HUES6 (cell line): ENCODE data around the gene SEPTIN5.

Source experiments
- H3K27ac ChIP-seq: 2 replicates; pipeline ENCODE4 v1.7.0; 2013; ENCODE audit warnings: low read depth, mild to moderate bottlenecking, low read length, inconsistent platforms
- H3K27me3 ChIP-seq: 2 replicates; pipeline ENCODE4 v1.6.1; 2013; ENCODE audit warnings: low read length; ENCODE audit not compliant: control insufficient read depth, insufficient read depth
- H3K36me3 ChIP-seq: 2 replicates; pipeline ENCODE4 v1.6.1; 2013; ENCODE audit warnings: low read length; ENCODE audit not compliant: control insufficient read depth, insufficient read depth
- H3K4me1 ChIP-seq: 2 replicates; pipeline ENCODE4 v1.6.1; 2013; ENCODE audit warnings: low read length; ENCODE audit not compliant: control insufficient read depth, insufficient read depth
- H3K4me3 ChIP-seq: 2 replicates; pipeline ENCODE4 v1.5.1; 2013; ENCODE audit warnings: low read depth, low read length
- H3K9ac ChIP-seq: one replicate; pipeline ENCODE4 v1.6.1; 2013; ENCODE audit warnings: mild to moderate bottlenecking, low read length
- H3K9me3 ChIP-seq: 2 replicates; pipeline ENCODE4 v1.6.1; 2013; ENCODE audit warnings: low read depth, low read length; ENCODE audit not compliant: control insufficient read depth, insufficient read depth

The SEPTIN5 gene

DNA sequence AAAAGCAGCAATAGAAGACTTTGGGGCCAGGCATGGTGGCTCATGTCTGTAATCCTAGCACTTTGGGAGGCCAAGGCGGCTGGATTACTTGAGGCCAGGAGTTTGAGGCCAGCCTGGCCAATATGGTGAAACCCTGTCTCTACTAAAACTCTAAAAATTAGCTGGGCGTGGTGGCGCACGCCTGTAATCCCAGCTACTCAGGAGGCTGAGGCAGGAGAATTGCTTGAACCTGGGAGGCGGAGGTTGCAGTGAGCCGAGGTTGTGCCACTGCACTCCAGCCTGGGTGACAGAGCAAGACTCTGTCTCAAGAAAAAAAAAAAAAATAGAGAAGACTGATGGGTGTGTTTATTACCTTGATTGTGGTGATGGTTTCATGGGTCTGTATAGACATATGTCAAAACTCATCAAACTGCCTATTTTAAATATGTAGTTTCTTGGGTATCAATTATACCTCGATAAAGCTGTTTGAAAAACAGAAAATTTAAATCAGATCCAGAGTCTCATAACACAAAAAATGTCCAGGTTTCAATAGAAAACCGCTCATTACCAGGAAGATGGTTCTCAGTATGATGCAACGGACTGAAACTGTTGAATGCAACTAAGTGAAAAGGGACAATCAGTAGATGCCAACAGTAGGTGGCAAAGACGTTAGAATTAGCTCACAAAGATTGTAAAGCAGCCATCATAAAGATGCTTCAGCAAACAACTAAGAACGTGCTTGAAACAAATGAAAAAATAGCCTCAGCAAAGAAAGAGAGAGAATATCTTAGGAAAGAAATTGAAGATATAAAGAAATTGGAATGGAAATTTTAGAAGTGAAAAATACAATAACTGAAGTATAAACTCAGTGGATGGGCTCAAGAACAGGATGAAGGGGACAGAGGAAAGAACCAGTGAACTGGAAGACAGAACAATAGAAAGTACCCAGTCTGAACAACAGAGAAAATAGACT, 33.1 kb upstream of the SEPTIN5 start:
- H3K9me3 ChIP-seq = peaks cover 3% of the 10 kb centered on the region; the same call in 1 of the 2 replicates
- H3K4me3 ChIP-seq = no peak overlapping the region
- H3K27me3 ChIP-seq = 0 out of 2 replicates have a peak, but pooled peaks cover 3% of the 10 kb centered on the region
- no peak overlapping the region for H3K27ac ChIP-seq
- H3K4me1 ChIP-seq = peaks cover 7% of the 10 kb centered on the region
- H3K36me3 ChIP-seq = no peaks in the 10 kb centered on the region
- no peak overlapping the region for H3K9ac ChIP-seq

DNA sequence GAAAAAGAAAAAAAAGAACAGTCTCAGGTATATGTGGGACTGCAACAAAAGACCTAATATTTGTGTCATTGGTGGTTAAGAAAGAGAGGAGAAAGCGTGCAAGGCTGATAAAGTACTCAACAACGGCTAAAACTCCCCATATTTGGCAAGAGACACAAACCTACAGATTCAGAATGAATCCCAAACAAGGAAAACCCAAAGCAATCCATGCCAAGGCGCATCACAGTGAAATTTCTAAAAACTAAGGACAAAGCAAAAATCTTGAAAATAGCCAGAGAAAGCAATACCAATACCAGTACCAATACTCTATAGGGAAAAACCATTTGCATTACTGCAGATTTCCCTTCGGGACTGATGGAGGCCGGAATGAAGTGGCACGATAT, 32.4 kb upstream of the SEPTIN5 start:
- H3K4me1 ChIP-seq = peaks cover 7% of the 10 kb centered on the region
- peaks cover 3% of the 10 kb centered on the region; the same call in 1 of the 2 replicates for H3K9me3 ChIP-seq
- no peak overlapping the region for H3K9ac ChIP-seq
- no peak overlapping the region for H3K4me3 ChIP-seq
- H3K27ac ChIP-seq = no peak overlapping the region
- H3K36me3 ChIP-seq = no peaks in the 10 kb centered on the region
- 0 out of 2 replicates have a peak, but pooled peaks cover 3% of the 10 kb centered on the region for H3K27me3 ChIP-seq

DNA sequence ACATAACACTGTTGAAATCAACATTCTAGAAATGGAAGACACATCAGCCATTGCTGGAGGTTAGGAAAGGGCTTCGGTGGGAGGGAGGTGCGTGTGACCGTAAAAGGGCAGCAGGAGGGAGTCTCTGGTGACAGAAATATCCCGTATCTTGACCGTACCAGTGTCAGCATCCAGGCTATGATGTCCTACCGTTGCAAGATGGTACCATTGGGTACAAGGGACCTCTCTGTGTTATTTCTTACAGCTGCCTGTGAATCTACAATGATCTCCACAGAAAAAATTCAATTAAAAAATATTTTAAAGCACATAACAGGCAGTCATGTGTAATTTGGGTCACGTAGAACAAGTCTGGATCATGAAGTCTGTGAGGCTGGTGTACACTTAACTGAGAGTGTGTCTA, 27.4 kb upstream of the SEPTIN5 start:
- no peak overlapping the region for H3K4me3 ChIP-seq

DNA sequence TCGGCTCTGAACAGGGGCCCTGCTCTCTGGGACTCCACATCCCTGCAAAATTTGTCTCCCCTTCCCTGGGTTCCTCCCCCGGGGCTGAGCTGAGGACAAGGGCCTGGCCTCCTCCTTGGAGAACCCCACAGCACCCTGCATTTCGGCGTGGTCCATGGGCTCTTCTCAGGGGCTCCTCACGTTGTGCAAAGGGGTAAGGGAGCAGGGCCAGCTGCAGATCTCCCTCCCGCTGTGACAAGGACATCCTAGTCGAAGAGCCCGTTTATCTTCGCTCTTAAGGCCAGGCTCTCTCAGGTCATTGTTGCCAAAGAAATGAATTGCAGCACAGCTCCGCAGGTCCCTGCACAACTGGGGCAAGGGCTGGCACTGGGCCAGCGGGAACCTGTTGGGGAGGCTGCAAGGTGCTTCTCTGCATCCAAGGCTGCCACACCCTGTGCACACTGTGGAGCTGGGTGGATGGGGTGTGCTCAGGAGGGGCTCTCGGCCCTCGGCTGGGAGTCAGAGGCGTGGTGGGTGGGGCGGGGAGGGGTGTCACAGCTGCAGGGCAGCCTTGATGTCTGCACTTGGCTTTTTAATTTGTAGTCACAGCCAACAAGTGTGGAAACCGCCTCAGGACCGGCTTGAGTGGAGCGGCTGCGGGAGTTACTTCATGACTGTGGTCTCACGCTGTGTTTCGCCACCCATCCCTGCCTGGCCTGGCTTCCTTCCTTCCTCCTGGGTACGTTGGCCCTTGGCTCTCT, 26.6 kb upstream of the SEPTIN5 start:
- no peaks in the 10 kb centered on the region for H3K27me3 ChIP-seq
- no peak overlapping the region for H3K9ac ChIP-seq
- H3K36me3 ChIP-seq = no peaks in the 10 kb centered on the region
- H3K4me3 ChIP-seq = no peak overlapping the region
- H3K27ac ChIP-seq = no peak overlapping the region
- peaks cover 18% of the 10 kb centered on the region for H3K4me1 ChIP-seq
- no peaks in the 10 kb centered on the region for H3K9me3 ChIP-seq

More for the DNA sequence above, 27.4 kb upstream of the SEPTIN5 start:
- Histone ChIP-seq H3K9ac (no peak overlapping the region), H3K4me1 (peaks cover 15% of the 10 kb centered on the region), H3K27ac (no peak overlapping the region), H3K36me3 (no peaks in the 10 kb centered on the region), H3K9me3 (no peaks in the 10 kb centered on the region), H3K27me3 (no peaks in the 10 kb centered on the region)

DNA sequence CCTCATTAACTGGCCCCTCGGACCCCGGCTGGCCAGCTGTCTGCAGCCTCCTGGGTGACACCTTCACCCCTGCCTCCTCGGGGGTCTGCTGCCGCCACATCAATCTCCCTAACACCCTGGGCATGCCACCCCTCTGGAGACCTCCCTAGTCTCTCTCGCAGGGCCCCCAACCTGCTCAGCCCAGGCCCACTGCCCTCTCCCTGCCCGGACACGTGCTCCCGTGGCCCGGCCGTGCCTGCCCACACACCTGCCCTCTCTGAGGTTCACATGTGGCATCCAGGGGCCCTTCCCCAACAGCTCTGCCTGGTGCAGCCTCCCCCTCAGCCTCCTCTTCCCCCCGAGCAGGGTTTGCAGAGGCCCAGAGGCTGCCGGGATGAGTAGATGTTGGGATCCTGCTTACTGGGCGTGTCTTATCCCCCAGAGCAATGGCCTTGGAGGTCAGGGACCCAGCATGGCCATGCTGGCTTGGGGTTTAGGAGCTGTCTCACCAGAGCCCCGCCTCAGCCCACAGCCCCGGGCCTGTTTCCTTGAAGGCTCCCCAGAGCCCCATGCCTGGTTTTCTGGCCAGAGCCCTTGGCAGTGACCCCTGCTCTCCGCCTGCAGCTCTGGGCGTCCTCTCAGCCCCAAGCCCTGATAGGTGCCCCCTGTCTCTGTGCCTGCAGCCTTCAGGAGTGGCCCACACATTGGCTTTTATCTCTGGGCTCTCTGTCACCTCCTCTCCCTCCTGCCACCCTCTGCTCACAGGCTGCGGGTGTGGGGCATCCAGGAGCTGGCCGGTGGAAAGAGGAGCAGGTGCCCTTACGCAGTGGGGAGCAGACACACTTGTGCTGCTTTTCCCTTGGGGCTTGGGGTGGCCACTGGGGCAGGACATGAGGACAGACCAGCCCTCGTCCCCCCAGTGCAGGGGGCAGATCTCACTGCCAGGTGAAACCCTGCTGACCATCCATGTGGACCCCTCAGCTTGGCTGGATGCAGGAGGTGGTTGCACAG, 25.7 kb upstream of the SEPTIN5 start:
- H3K36me3 ChIP-seq = no peaks in the 10 kb centered on the region
- no peak overlapping the region for H3K9ac ChIP-seq
- H3K9me3 ChIP-seq = no peaks in the 10 kb centered on the region
- H3K27ac ChIP-seq = no peak overlapping the region
- H3K4me3 ChIP-seq = no peak overlapping the region
- peaks cover 18% of the 10 kb centered on the region for H3K4me1 ChIP-seq
- H3K27me3 ChIP-seq = no peaks in the 10 kb centered on the region

DNA sequence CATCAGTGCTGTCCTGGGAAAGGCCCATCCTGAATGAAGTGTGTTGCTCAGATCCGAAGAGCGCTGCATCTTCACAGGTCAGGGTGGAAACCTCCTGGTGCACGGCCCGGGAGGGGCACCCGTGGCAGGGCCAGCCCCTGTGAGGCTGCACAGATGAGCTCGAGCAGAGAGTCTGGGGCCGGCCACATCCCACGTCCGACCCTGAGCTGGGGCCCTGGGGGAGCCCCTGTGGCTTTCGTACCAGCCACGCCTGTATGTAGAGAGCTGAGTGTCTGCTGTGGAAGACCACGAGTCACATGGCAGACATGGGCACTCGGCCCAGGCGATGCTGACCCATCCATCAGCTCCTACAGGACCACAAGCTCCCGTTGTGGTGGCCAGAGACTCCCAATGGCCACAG, 24.9 kb upstream of the SEPTIN5 start:
- Histone ChIP-seq H3K27me3 (no peaks in the 10 kb centered on the region), H3K4me1 (peaks cover 18% of the 10 kb centered on the region), H3K9ac (no peak overlapping the region), H3K27ac (no peak overlapping the region), H3K4me3 (no peak overlapping the region), H3K9me3 (no peaks in the 10 kb centered on the region), H3K36me3 (no peaks in the 10 kb centered on the region)

DNA sequence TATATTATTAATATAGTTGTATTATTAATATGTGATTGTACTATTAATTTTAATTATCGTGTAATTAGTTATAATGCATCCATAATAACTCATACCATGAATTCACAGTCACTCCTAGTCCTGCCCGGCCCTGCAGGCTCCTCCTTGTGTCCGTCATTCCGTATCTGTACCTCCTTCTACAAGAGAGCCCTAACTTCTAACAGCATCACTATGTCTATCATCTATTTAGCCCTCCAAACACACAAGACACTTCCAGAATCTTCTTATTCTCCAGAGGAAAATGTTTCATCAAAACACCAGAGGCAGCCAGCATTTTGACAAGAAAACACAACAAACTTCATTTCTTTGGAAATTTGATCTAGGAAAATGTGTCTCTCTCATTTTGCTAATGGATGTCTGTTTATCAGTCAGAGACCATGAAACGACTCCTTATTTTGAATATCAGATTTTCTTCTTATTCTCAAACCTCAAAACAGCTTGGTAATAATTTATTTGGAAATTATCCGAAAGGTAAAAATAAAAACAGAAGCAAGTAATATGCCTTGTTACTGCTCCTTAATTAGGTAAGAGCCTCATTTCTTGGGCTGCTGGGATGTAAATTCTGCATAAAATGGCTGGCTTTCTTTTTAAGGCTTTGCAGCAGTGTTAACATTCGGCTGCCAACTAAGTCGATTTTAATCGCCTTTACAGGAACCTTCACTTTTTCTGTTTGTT, 23.1 kb upstream of the SEPTIN5 start:
- Histone ChIP-seq H3K4me1 (peaks cover 18% of the 10 kb centered on the region), H3K36me3 (no peaks in the 10 kb centered on the region), H3K9me3 (no peaks in the 10 kb centered on the region), H3K9ac (peak overlapping the region; percentile 42), H3K27me3 (no peaks in the 10 kb centered on the region), H3K27ac (peak overlapping the region; percentile 25; the same call in 1 of the 2 replicates), H3K4me3 (peak overlapping the region; percentile 6; the same call in 1 of the 2 replicates)

DNA sequence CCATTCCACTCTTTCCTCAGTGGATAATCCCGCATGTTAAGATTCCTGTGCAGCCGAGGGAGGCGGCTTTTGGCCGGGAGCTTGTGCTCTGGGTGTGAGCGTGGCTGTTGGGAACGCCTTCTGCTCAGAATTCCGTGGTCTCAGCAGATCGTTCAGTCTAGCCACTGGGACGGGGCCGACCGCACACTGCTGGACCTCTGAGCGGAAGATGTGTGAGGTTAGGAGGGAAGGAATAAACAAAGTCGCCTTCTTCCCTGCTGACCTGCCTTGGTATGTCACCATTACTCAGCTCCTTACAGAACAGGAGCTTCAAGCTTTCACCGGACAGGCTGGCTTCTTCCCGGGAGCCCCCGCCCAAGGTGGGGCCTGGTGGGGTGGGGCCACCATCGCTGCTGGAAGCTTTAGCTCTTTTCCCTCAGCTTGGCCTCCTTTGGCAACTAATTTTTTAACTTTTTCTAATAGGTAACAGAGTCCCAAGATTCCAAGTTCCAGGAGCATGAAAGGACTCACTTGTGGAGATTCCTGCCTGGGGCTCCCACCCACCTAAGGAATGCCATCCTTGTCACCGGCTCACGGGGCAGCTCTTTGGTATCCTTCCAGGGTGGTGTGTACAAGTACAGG, 22.5 kb upstream of the SEPTIN5 start:
- H3K4me3 ChIP-seq = peak overlapping the region; percentile 6; the same call in 1 of the 2 replicates
- peak overlapping the region; percentile 25; the same call in 1 of the 2 replicates for H3K27ac ChIP-seq
- no peaks in the 10 kb centered on the region for H3K36me3 ChIP-seq
- H3K9ac ChIP-seq = peak overlapping the region; percentile 42
- H3K27me3 ChIP-seq = no peaks in the 10 kb centered on the region
- H3K4me1 ChIP-seq = peaks cover 18% of the 10 kb centered on the region
- H3K9me3 ChIP-seq = no peaks in the 10 kb centered on the region

DNA sequence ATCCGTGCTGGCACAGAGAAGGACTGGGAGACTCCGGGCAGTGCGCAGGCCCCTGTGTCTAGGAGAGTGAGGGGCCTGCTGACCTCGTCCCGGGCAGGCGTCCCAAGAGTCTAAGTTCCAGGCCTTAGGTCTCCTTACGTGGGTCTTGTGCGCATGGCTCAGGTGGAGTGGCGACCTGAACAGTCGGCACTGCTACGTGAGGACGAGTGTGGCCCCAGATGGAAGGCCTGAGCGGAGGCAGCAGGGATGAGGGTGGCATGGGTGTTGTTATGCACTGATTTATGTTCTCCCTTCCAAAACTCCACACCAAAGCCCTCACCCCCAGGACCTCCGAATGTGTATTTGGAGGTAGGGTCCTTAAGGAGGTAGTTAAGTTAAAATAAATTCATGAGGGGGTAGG, 20.7 kb upstream of the SEPTIN5 start:
- H3K4me1 ChIP-seq = peaks cover 13% of the 10 kb centered on the region
- no peak overlapping the region for H3K4me3 ChIP-seq
- no peak overlapping the region for H3K27ac ChIP-seq
- H3K36me3 ChIP-seq = no peaks in the 10 kb centered on the region
- H3K9ac ChIP-seq = no peak overlapping the region
- no peaks in the 10 kb centered on the region for H3K9me3 ChIP-seq
- no peaks in the 10 kb centered on the region for H3K27me3 ChIP-seq
